LoVo (cell line): ENCODE data around the gene PPFIBP2.
A peak's percentile ranks its signal among the peaks of the same experiment; 100 is the strongest.

Experiments used
- DNase-seq: peaks from one replicate; pipeline ENCODE4 v3.0.0-alpha.2; 2016; ENCODE audit warnings: low spot score

PPFIBP2 gene

GRCh38 chr11:7578276-7578955 lies 64.6 kb downstream of the PPFIBP2 start:
- DNase-seq, result no peak

DNA sequence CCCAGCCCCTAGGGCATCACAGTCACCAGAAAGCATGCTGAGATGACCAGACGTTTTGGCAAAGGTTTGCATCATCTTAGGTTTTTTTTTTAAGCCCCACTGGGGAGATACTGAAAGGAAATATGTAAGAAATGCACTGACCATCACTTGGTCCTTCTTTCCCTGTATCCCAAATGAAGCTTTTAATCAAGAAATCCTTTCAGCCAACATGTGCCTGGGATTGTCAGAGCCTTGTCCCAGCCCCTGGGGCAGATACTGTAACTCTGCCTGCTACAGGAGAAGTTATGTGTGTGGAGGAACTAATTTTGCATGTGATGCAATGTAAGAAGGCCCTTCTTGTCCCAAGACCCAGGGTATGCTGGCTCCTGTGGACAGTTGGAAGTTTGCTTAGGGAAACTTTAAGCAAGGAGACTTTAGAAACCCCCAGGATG lies 65.6 kb downstream of the PPFIBP2 start:
- no peak for DNase-seq

GRCh38 chr11:7581021-7581590 lies 67.3 kb downstream of the PPFIBP2 start:
- no peak for DNase-seq

DNA sequence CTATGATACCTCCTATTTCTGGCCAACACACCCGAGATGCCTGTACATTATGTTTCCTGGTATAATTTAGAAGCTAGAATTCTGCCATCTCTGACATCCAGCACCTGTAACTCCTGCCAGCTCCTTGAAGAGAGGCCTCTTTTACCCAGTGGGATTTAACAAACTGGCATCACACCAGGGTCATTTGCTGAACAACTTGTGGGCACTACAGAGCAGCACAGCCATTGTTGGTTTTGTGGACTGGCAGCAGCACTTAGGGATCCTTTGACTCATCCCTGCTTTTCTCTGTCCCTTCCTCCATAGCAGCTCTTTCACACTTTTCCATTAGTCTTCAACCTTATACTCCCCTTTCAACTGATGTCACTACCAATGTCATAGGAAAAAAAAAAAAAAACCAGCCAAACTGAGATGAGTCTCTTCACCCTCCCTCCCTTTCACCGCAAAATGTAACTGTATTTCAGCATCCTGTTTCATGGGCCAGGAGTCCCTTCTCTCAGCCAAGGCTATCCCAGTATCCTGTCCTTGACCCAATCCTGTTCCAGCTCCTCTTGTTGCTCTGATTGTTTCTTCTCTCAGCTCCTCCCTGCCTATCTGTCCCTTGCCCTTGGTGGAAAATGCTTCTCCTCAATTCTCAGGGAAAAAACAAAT lies 68.7 kb downstream of the PPFIBP2 start:
- DNase-seq, result no peak

DNA sequence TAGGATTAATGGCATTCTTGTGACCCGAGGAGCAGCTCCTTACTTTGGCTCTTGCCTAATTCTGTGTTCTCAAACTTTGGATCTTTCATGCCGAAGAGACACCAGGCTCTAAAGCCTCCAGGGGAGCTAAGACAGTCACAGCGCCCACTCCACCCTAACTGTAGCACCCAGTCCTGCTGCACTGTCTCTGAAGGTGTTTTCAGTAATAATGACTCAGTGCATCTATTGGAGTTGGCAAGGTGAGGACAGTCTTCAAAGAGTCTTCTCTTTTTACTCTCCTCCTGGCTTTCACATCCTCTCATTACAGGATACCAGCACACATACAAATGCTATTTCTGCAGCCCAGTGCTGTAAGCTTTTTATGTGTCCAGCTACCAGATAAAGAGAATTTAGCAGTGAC lies 69.4 kb downstream of the PPFIBP2 start:
- no peak for DNase-seq

GRCh38 chr11:7584910-7585309 lies 71.1 kb downstream of the PPFIBP2 start:
- no peak for DNase-seq

GRCh38 chr11:7585816-7586215 lies 72.0 kb downstream of the PPFIBP2 start:
- no peak for DNase-seq

GRCh38 chr11:7586376-7586775 lies 72.6 kb downstream of the PPFIBP2 start:
- no peak for DNase-seq

GRCh38 chr11:7587712-7588111 lies 73.9 kb downstream of the PPFIBP2 start:
- DNase-seq, result no peak

GRCh38 chr11:7589861-7590260 lies 76.1 kb downstream of the PPFIBP2 start:
- DNase-seq, result no peak

- DNase-seq, result no peak
Measured at GRCh38 chr11:7590529-7590928, 76.7 kb downstream of the PPFIBP2 start.

GRCh38 chr11:7591107-7591894 lies 77.5 kb downstream of the PPFIBP2 start:
- DNase-seq, result no peak

DNA sequence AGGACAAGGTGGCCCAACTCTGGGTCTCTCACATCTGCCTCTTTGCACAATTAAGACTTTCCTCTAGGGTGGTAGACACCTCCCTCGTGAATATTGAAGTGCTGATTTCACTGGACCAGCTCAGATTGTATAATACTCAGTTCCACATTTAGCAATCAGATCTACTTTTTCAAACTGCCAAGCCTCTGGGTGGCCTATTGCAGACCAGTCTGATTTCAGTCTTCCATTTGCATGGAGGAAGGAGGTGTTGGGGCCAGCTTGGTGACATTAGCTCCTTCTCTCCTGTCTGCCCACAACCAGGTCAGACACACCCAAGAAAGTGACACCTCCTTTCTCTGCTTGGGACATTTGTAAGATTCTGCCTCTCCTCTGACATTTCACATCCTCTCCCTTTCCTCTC lies 78.2 kb downstream of the PPFIBP2 start:
- no peak for DNase-seq

DNA sequence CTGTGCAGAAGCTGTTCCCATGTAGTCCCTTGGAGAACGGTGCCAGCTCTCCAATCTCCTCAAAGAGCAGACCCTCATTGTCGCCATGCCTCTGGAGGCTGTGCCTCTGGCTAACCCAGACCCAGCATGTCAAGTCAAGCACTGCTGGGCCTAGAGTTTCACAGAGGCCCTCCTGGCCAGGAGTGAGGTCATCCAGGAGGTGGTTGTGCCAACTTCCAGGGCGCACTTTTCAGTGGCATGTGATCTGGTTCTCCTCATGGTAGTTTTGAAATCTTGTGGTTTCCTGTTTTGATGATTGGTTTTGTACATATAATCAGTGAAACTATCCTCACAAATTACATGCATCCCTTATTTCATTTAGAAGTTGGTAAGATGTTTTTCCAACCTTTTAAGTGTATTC lies 78.9 kb downstream of the PPFIBP2 start:
- no peak for DNase-seq

- DNase-seq, result no peak
Measured at GRCh38 chr11:7593481-7593880, 79.7 kb downstream of the PPFIBP2 start.

- DNase-seq, result no peak
Measured at GRCh38 chr11:7595016-7595866, 81.4 kb downstream of the PPFIBP2 start.

DNA sequence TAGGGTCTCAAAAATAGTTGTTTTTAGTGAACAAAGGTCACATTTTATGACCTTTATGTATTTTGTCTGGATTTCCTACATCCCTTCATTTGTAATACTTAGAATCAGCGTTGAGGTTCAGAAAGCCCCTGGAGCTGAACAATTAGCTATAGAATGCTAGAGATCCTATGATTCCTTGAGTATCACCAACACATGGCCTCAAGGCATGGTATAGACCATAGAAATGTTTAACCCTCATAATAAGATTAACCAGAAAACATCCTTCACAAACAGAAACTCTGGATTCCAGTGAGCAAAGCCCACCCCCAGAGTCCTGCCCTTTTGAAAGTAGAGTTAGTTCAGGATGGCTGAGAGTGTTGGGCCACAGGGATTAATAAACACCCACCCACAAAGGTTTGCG lies 82.2 kb downstream of the PPFIBP2 start:
- no peak for DNase-seq

DNA sequence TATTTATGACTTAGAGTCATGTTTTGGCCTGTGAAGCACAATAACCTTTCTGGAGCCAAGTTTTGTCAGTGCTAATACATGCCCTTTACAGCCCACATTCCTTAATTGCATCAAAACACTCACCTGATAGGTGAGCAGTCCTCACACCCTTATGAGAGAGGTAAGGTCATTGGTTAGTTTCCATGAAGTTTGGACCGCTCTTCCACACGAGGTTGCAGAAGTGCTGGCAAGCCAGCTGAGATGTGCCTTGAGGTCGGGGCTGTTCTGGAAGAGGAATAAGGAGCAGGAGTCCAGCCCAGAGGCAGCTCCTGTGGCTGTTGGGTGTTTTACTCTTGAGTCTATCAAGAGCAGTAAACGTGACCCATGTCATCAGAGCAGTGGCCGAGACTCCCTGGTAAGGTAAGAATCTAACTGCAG lies 83.2 kb downstream of the PPFIBP2 start:
- no peak for DNase-seq

DNA sequence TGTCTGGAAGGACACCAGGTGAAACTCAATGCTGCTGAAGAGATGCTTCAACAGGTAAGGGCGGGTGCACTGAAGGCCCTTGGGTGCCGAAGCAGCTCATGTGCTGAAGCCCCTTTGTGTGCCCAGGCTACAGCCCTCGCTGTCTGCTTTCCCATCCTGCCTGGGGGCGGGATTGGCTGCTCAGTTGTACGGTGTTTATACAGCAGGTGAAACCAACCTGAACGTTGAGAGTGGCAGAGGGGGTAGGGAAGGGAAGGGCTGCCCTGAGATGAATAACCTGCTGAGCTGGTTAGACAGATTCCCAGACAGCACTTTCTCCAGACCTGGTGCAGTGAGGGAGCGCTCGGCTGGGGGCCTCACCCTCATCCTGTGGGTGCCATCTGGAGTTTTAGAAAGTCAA lies 83.8 kb downstream of the PPFIBP2 start:
- DNase-seq, result peak; percentile 52

DNA sequence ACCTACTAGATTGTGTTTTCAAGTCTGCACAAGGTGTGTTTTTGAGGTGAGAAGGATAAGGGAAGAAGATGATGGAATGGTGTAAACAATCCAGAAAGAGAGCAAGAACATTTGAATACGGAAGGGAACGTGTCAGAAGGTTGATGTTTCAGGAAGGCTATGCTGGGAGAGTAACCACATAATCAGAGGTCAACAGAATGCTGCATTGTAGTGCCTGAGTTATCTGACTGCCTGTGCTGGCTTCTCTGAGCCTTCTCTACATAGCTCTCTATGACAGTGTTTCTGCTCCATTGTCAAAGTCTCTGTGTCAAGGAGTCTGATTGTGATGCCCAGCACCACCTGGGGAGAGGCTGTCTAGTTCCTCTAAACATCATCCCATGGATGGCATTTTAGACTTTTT lies 85.4 kb downstream of the PPFIBP2 start:
- no peak for DNase-seq

DNA sequence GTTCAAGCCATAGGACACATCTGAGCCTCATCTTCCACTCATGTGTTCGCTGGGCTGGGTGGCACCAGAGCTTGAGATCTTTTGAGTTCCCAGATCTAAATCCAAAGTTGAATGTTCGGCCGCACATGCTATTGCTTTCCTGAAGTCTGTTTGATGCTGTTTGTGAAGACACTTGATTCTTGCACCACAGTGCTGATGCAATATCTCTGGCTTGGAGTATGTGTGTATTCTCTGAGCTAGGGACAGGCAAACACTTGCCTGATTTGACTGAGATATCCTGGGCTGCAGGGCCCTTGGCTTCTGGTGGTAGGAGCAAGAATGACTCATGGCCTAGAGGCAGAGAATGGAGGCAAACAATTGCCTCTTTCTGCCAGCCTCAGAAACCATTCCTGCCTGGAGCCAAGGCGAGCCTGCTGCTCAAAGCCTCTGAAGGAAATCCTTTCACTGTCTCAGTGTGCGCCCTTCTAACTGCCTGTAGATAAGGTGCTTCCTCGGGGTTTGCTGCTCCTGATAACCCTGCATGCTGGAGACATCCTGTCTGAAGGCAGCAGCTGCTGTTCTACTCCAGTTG lies 86.5 kb downstream of the PPFIBP2 start:
- DNase-seq, result peak; percentile 39
